Naive thymus-derived CD4-positive, alpha-beta T cell (primary cell): ENCODE data around the gene ZNF334. TPM values are rescaled to one million over a fixed set of nuclear protein-coding genes. Genes with fewer than 3 reads are reported as not detected.

Experiments
- ATAC-seq: fragments of 150-1000 bp; cut with Tn5 transposase; 2 replicates; pipeline ENCODE4 v1.10.0; 2021; ENCODE audit warnings: mild to moderate bottlenecking, moderate library complexity
- CTCF ChIA-PET: fragments of 350-600 bp; sonication (Branson Sonifier 250); formaldehyde crosslinking; loops from one replicate; lab custom pipeline; 2021; ENCODE audit warnings: antibody characterized with exemption; lab: Charles Lee
- POLR2A ChIA-PET: fragments of 350-600 bp; sonication (Branson Sonifier 250); formaldehyde crosslinking; loops from one replicate; lab custom pipeline; 2021; ENCODE audit warnings: antibody characterized with exemption, inconsistent platforms; lab: Charles Lee
- DNase-seq, 9 donors: peaks; one replicate each; pipeline versions ENCODE4 v3.0.0 to v3.0.0-alpha.2; 2020 to 2022; ENCODE audit warnings: mixed read lengths in 1 of 9
- H3K27ac ChIP-seq: one replicate; pipeline ENCODE4 v1.7.0; 2013; ENCODE audit warnings: mild to moderate bottlenecking, low read depth, low read length, moderate library complexity
- H3K27me3 ChIP-seq, 2 donors: one replicate each; pipeline ENCODE4 v1.7.0; 2013; ENCODE audit warnings: low read length in 2 of 2, mild to moderate bottlenecking in 2 of 2, moderate library complexity in 2 of 2; ENCODE audit not compliant: control insufficient read depth in 2 of 2, insufficient read depth in 2 of 2
- H3K36me3 ChIP-seq, 3 experiments: 1 replicate in 2 of 3; 2 replicates in 1 of 3; pipeline ENCODE4 v1.7.0; 2013; ENCODE audit warnings: low read length in 3 of 3, mild to moderate bottlenecking in 3 of 3, moderate library complexity in 1 of 3; ENCODE audit not compliant: insufficient read depth in 3 of 3, control insufficient read depth in 2 of 3
- H3K4me1 ChIP-seq, 2 donors: one replicate each; pipeline ENCODE4 v1.7.0; 2013; ENCODE audit warnings: low read length in 2 of 2, mild to moderate bottlenecking in 2 of 2, moderate library complexity in 1 of 2; ENCODE audit not compliant: control insufficient read depth in 2 of 2, insufficient read depth in 2 of 2
- H3K4me3 ChIP-seq: 2 replicates; pipeline ENCODE4 v1.7.0; 2013; ENCODE audit warnings: mild to moderate bottlenecking, low read length
- H3K9me3 ChIP-seq, 3 experiments: 1 replicate in 2 of 3; 2 replicates in 1 of 3; pipeline ENCODE4 v1.7.0; 2013; ENCODE audit warnings: low read length in 3 of 3; ENCODE audit not compliant: control insufficient read depth in 2 of 3
- H3K27ac Mint-ChIP-seq, 9 donors: one replicate each; pipeline ENCODE4 v1.8.0; 2020 to 2022; ENCODE audit warnings: mixed read lengths in 9 of 9, mild to moderate bottlenecking in 8 of 9, moderate library complexity in 5 of 9, inconsistent platforms in 2 of 9
- H3K27me3 Mint-ChIP-seq, 5 donors: one replicate each; pipeline ENCODE4 v1.8.0; 2021 to 2022; ENCODE audit warnings: mixed read lengths in 5 of 5, mild to moderate bottlenecking in 1 of 5
- H3K36me3 Mint-ChIP-seq, 5 donors: one replicate each; pipeline ENCODE4 v1.8.0; 2020 to 2022; ENCODE audit warnings: mixed read lengths in 5 of 5, mild to moderate bottlenecking in 3 of 5, inconsistent platforms in 1 of 5
- H3K4me1 Mint-ChIP-seq, 7 donors: one replicate each; pipeline ENCODE4 v1.8.0; 2020 to 2022; ENCODE audit warnings: mixed read lengths in 7 of 7, mild to moderate bottlenecking in 3 of 7, inconsistent platforms in 1 of 7
- H3K4me3 Mint-ChIP-seq, 10 donors: one replicate each; pipeline ENCODE4 v1.8.0; 2020 to 2022; ENCODE audit warnings: mild to moderate bottlenecking in 10 of 10, mixed read lengths in 10 of 10, moderate library complexity in 6 of 10, inconsistent platforms in 2 of 10
- H3K9me3 Mint-ChIP-seq, 11 donors: one replicate each; pipeline ENCODE4 v1.8.0; 2020 to 2022; ENCODE audit warnings: mixed read lengths in 11 of 11, mild to moderate bottlenecking in 4 of 11, inconsistent platforms in 1 of 11, moderate library complexity in 1 of 11
- intact Hi-C, 2 donors: fragments of 100-400 bp; cut with micrococcal nuclease; formaldehyde crosslinking; loops; one replicate each; pipeline ENCODE4 v1.15.1; 2023
- polyA plus RNA-seq, 2 donors: library from polyadenylated mRNA; unstranded; fragments of 300-500 nt; fragmentation: Illumina TruSeq; gene quantifications; one replicate each; pipeline ENCODE4 v1.2.3, GENCODE V29; 2021
- total RNA-seq, 6 experiments: library from RNA in 5 of 6; stranded (reverse) in 5 of 6; gene quantifications; 1 replicate in 5 of 6; 2 replicates in 1 of 6; pipeline ENCODE4 v1.2.3 and lab custom pipeline; 2021 to 2026

ZNF334 gene
- total and polyA plus RNA-seq, 7 experiments from 2014 or later: 0.50 to 1.7 (median 0.71) TPM; not detected in 4

- no peak for ATAC-seq
- Histone ChIP-seq H3K9me3 (no peaks in the 10 kb centered on the region), H3K27ac (no peak overlapping the region), H3K4me3 (no peak overlapping the region), H3K36me3 (no peaks in the 10 kb centered on the region), H3K4me1 (peaks cover 10 to 15% of the 10 kb centered on the region in 2 donors), H3K27me3 (no peaks in the 10 kb centered on the region)
- H3K36me3 Mint-ChIP-seq: peaks cover 0 to 3% (median 0%) of the 10 kb centered on the region in 5 donors
- peaks cover 9 to 67% (median 11%) of the 10 kb centered on the region in 7 donors for H3K4me1 Mint-ChIP-seq
- ChIA-PET POLR2A (no interaction called here), CTCF (no interaction called here)
- no peak overlapping the region for H3K27ac Mint-ChIP-seq
- peaks cover 0 to 4% (median 0%) of the 10 kb centered on the region in 5 donors for H3K27me3 Mint-ChIP-seq
- no peaks in the 10 kb centered on the region for H3K9me3 Mint-ChIP-seq
- intact Hi-C loops: no loop called here
- DNase-seq: no peak
- no peak overlapping the region for H3K4me3 Mint-ChIP-seq
These were observed 44.0 kb upstream of the ZNF334 start for GRCh38 chr20:46557231-46557956.

- peaks cover 0 to 4% (median 0%) of the 10 kb centered on the region in 5 donors for H3K27me3 Mint-ChIP-seq
- H3K9me3 Mint-ChIP-seq: peaks cover 0 to 2% (median 0%) of the 10 kb centered on the region in 11 donors
- DNase-seq (no peak), ATAC-seq (no peak)
- H3K9me3 ChIP-seq: no peaks in the 10 kb centered on the region
- H3K4me3 ChIP-seq: no peak overlapping the region
- POLR2A ChIA-PET: no interaction called here
- H3K4me3 Mint-ChIP-seq: no peak overlapping the region
- H3K4me1 ChIP-seq: peaks cover 7 to 17% of the 10 kb centered on the region in 2 donors
- no peaks in the 10 kb centered on the region for H3K36me3 ChIP-seq
- H3K27ac Mint-ChIP-seq: peak overlapping the region in 1 of 9 donors; percentile 63
- no peaks in the 10 kb centered on the region for H3K27me3 ChIP-seq
- CTCF ChIA-PET: no interaction called here
- intact Hi-C loops: no loop called here
- H3K4me1 Mint-ChIP-seq: peaks cover 10 to 77% (median 13%) of the 10 kb centered on the region in 7 donors
- no peak overlapping the region for H3K27ac ChIP-seq
- H3K36me3 Mint-ChIP-seq: peaks cover 0 to under 1% (median 0%) of the 10 kb centered on the region in 5 donors
These were observed 42.1 kb upstream of the ZNF334 start for GRCh38 chr20:46555370-46555956.

GRCh38 chr20:46554828-46555227 is 41.5 kb upstream of the ZNF334 start:
- H3K27ac ChIP-seq: no peak overlapping the region
- intact Hi-C loops: no loop called here

GRCh38 chr20:46553926-46554325 is 40.6 kb upstream of the ZNF334 start:
- ChIA-PET POLR2A (no interaction called here), CTCF (interaction anchor here (0.6 kb wide), 1 partner anchor 29 kb away, joined by 4 read pairs; no protein-coding TSS in a partner anchor)
- intact Hi-C loops: loop anchor here in 1 of 2 donors (1.0 kb wide), 1 partner anchor 9 kb away; no protein-coding TSS in a partner anchor
- Mint-ChIP-seq H3K9me3 (peaks cover 0 to 2% (median 0%) of the 10 kb centered on the region in 11 donors), H3K36me3 (no peaks in the 10 kb centered on the region), H3K4me1 (peaks cover 10 to 69% (median 13%) of the 10 kb centered on the region in 7 donors), H3K27me3 (peaks cover 0 to 4% (median 0%) of the 10 kb centered on the region in 5 donors), H3K4me3 (no peak overlapping the region), H3K27ac (no peak overlapping the region)
- DNase-seq (no peak), ATAC-seq (no peak)
- H3K4me1 ChIP-seq: peaks cover 7 to 17% of the 10 kb centered on the region in 2 donors
- H3K27me3 ChIP-seq: no peaks in the 10 kb centered on the region
- H3K9me3 ChIP-seq: no peaks in the 10 kb centered on the region
- H3K4me3 ChIP-seq: no peak overlapping the region
- H3K36me3 ChIP-seq: no peaks in the 10 kb centered on the region
- no peak overlapping the region for H3K27ac ChIP-seq

More at GRCh38 chr20:46554828-46555227, 41.5 kb upstream of the ZNF334 start:
- DNase-seq (no peak), ATAC-seq (no peak)
- peaks cover 0 to 4% (median 0%) of the 10 kb centered on the region in 5 donors for H3K27me3 Mint-ChIP-seq
- H3K4me3 Mint-ChIP-seq: no peak overlapping the region
- Histone ChIP-seq H3K36me3 (no peaks in the 10 kb centered on the region), H3K4me1 (peaks cover 7 to 17% of the 10 kb centered on the region in 2 donors), H3K9me3 (no peaks in the 10 kb centered on the region), H3K4me3 (no peak overlapping the region), H3K27me3 (no peaks in the 10 kb centered on the region)
- no peak overlapping the region for H3K27ac Mint-ChIP-seq
- peaks cover 10 to 75% (median 13%) of the 10 kb centered on the region in 7 donors for H3K4me1 Mint-ChIP-seq
- peaks cover 0 to 2% (median 0%) of the 10 kb centered on the region in 11 donors for H3K9me3 Mint-ChIP-seq
- ChIA-PET POLR2A (no interaction called here), CTCF (no interaction called here)
- no peaks in the 10 kb centered on the region for H3K36me3 Mint-ChIP-seq

GRCh38 chr20:46552460-46553420 is 39.4 kb upstream of the ZNF334 start:
- H3K27ac ChIP-seq: no peak overlapping the region
- DNase-seq (peak in 1 of 9 donors; percentile 61), ATAC-seq (peak; percentile 77)
- H3K27me3 Mint-ChIP-seq: peaks cover 0 to 4% (median 0%) of the 10 kb centered on the region in 5 donors
- H3K27ac Mint-ChIP-seq: peak overlapping the region in 2 of 9 donors; percentile 27 to 69
- ChIA-PET POLR2A (no interaction called here), CTCF (interaction anchor here (0.6 kb wide), 1 partner anchor 1067 kb away, joined by 3 read pairs; no protein-coding TSS in a partner anchor)
- peaks cover 0 to 2% (median 0%) of the 10 kb centered on the region in 11 donors for H3K9me3 Mint-ChIP-seq
- H3K27me3 ChIP-seq: no peaks in the 10 kb centered on the region
- H3K4me1 Mint-ChIP-seq: peaks cover 10 to 63% (median 13%) of the 10 kb centered on the region in 7 donors
- no peaks in the 10 kb centered on the region for H3K36me3 ChIP-seq
- H3K36me3 Mint-ChIP-seq: no peaks in the 10 kb centered on the region
- H3K4me3 ChIP-seq: no peak overlapping the region
- H3K4me1 ChIP-seq: peaks cover 7 to 17% of the 10 kb centered on the region in 2 donors
- peak overlapping the region in 3 of 10 donors; percentile 11 to 70 (median 28) for H3K4me3 Mint-ChIP-seq
- no peaks in the 10 kb centered on the region for H3K9me3 ChIP-seq
- intact Hi-C loops: loop anchor here in 1 of 2 donors (1.0 kb wide), 1 partner anchor 7 kb away; no protein-coding TSS in a partner anchor
